Duodenal mucosa (tissue), 2 donors: ENCODE data around the gene GRID1.

Experiments used
- H3K27ac ChIP-seq: one replicate; pipeline ENCODE4 v1.7.0; 2013; ENCODE audit warnings: low read depth, low read length
- H3K27me3 ChIP-seq, 2 donors: one replicate each; pipeline ENCODE4 v1.7.0; 2013; ENCODE audit warnings: low read length in 2 of 2, control low read depth in 1 of 2; ENCODE audit not compliant: insufficient read depth in 2 of 2, control insufficient read depth in 1 of 2
- H3K36me3 ChIP-seq, 2 donors: one replicate each; pipeline ENCODE4 v1.7.0; 2013; ENCODE audit warnings: low read length in 2 of 2, control low read depth in 1 of 2; ENCODE audit not compliant: insufficient read depth in 2 of 2, control insufficient read depth in 1 of 2
- H3K4me1 ChIP-seq, 2 donors: one replicate each; pipeline ENCODE4 v1.7.0; 2013; ENCODE audit warnings: low read length in 2 of 2, control low read depth in 1 of 2; ENCODE audit not compliant: insufficient read depth in 2 of 2, control insufficient read depth in 1 of 2
- H3K4me3 ChIP-seq, 2 donors: one replicate each; pipeline ENCODE4 v1.7.0; 2013; ENCODE audit warnings: low read length in 2 of 2, low read depth in 1 of 2
- H3K9ac ChIP-seq, 2 donors: one replicate each; pipeline ENCODE4 v1.7.0; 2013; ENCODE audit warnings: low read length in 2 of 2, low read depth in 1 of 2
- H3K9me3 ChIP-seq, 2 donors: one replicate each; pipeline ENCODE4 v1.7.0; 2013; ENCODE audit warnings: low read length in 2 of 2, control low read depth in 1 of 2; ENCODE audit not compliant: control insufficient read depth in 1 of 2

The GRID1 gene

DNA sequence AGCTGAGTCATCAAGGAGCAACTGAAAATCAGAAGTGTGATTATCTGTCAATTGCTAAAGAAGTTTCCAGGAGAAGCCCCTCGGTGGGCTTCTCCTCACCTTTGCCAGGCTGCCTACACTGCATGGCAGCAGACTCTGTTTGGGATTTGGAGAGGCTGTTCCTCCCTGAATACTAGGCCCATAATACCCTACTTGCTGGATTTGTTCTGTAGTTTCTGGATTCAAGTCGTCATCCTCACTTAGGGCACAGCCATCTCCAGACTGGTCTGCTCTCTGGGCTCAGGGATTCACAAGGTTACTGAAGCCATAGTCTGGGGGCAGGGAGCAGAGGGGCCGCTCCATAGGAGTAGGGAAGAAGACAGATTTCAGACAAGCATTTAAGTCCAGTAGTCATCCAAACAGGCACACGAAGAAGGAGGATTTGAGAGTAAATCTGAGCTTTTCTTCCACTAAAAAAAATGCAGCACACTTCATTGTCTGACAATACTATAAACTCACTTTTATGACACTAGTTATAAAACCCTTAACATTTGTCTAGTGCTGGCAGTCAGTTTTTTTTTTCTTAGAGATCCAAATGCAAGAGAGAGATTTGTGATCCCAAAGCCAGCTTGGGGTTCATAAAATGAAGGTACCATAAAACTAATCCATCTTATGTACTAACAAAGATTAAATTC, 723.3 kb downstream of the GRID1 start:
- Histone ChIP-seq H3K27ac (no peak overlapping the region), H3K36me3 (no peaks in the 10 kb centered on the region), H3K9ac (no peak overlapping the region), H3K9me3 (no peaks in the 10 kb centered on the region), H3K27me3 (no peaks in the 10 kb centered on the region), H3K4me1 (peaks cover 0 to 5% of the 10 kb centered on the region in 2 donors), H3K4me3 (no peak overlapping the region)

DNA sequence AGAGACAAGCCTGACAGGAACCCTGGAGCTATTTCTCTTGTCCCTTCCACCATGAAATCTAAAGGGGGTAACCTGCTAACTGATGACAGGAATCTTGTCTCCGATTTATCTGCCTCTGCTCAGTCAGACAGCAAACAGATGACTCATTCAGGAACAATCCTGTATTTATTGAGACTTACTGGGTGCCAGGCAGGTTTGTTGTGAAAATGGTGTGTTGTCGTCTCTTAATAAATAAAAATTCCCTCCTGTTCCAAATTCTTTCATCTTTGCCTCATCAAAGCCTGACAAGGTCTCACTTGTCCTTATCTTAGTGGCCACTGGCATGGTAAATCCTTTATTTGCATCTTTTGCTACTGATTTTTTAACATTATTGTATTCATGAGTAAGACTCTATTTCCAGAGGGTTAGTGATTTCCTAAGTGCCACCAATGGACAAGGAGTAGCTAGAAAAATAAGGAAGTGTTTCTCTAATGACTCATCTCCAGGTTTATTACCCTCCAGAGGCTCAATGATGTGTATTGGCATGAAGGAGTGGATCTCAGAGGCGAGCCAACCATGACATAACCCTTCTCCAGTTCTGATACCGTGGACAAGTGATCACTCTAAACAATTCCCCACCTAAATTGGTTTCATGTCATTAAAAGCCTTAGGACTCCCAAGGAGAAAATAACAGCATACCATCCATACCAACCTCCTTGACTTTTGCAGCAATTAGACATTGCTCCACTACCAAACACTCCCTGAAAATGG, 724.0 kb downstream of the GRID1 start:
- Histone ChIP-seq H3K27me3 (no peaks in the 10 kb centered on the region), H3K36me3 (no peaks in the 10 kb centered on the region), H3K9me3 (no peaks in the 10 kb centered on the region), H3K4me1 (peaks cover 0 to 5% of the 10 kb centered on the region in 2 donors), H3K27ac (no peak overlapping the region), H3K4me3 (no peak overlapping the region), H3K9ac (no peak overlapping the region)

DNA sequence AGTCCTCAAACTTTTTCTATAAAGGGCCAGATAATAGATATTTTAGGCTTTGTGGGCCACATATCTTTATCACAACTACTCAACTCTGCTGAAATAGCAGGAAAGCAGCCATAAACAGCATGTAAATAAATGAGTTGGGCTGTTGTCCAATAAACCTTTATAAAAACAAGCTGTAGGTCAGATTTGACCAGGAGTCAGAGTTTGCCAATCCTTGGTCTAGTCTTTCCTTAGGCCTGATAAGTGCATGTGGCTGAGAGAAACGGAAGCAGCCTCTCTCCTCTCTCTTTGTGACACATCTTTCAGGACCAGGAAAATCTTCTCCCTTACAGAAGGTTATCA, 724.5 kb downstream of the GRID1 start:
- peaks cover 0 to 5% of the 10 kb centered on the region in 2 donors for H3K4me1 ChIP-seq
- no peak overlapping the region for H3K4me3 ChIP-seq
- H3K9ac ChIP-seq, result no peak overlapping the region
- no peaks in the 10 kb centered on the region for H3K9me3 ChIP-seq
- no peaks in the 10 kb centered on the region for H3K36me3 ChIP-seq
- no peak overlapping the region for H3K27ac ChIP-seq
- H3K27me3 ChIP-seq, result no peaks in the 10 kb centered on the region

DNA sequence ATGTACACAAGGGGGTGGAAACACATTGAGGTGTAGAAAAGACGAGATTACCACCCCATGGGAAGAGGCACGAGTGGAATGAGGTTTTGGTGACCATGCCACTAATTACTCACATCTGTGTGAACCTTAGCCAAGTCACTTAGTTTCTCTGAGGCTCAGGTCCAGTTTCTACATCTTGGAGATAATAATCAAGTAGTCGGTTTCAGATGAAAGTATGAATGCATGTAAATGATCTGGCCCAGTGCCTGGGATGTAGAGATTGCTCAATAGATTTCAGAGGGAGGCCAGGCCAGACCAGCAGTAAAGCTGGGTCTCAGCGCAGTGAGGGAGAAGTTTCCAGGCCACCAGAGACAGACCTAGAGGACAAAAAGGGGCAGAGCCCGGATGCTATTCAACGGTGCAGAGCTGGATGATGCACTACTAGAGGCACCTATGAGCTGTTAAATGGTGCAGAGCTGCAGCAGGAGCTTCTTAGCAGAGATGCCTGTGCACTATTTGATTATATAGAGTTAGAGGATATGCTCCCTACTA, 725.1 kb downstream of the GRID1 start:
- H3K4me3 ChIP-seq, result no peak overlapping the region
- no peak overlapping the region for H3K27ac ChIP-seq
- H3K9ac ChIP-seq, result no peak overlapping the region
- H3K9me3 ChIP-seq, result no peaks in the 10 kb centered on the region
- H3K36me3 ChIP-seq, result no peaks in the 10 kb centered on the region
- no peaks in the 10 kb centered on the region for H3K27me3 ChIP-seq
- H3K4me1 ChIP-seq, result peaks cover 0 to 5% of the 10 kb centered on the region in 2 donors

DNA sequence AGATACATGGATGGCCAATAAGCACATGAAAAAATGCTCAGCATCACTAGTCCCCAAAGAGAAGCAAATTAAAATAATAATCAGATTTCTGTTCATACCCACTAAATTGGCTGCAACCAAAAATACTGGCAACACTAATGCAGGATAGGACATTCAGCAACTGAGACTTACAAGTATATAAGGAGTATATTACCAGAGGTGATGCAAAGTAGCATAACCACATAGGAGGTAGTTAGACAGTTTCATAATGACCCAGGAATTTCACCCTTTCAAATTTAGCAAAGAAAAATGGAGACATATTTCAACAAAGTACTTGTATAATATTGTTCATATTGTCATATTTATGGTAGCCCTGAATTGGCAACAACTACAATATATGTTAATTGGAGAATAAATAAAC, 727.8 kb downstream of the GRID1 start:
- Histone ChIP-seq H3K36me3 (no peaks in the 10 kb centered on the region), H3K4me1 (peaks cover 0 to 5% of the 10 kb centered on the region in 2 donors), H3K9ac (no peak overlapping the region), H3K27ac (no peak overlapping the region), H3K27me3 (no peaks in the 10 kb centered on the region), H3K4me3 (no peak overlapping the region), H3K9me3 (no peaks in the 10 kb centered on the region)

DNA sequence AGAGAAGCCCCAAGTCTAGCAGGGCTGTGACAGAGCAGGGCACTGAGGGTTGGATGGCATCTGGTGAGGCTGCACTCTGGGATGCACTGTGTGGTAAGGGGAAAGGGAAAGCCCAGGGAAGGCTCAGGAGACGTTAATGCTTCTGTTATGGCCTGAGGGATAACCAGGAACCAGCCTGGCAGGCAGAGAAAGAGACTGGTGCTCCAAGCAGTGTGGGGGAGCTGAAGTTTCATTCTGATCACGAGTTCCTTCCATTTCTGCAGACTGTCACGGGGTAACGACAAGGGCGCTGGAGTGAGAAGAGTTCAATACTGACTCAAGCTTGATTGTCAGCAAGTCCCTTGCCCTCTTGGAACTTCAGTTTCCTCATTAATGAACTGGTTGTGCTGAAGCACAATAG, 730.9 kb downstream of the GRID1 start:
- H3K4me1 ChIP-seq, result no peaks in the 10 kb centered on the region
- H3K27me3 ChIP-seq, result no peaks in the 10 kb centered on the region
- no peak overlapping the region for H3K9ac ChIP-seq
- H3K36me3 ChIP-seq, result no peaks in the 10 kb centered on the region
- H3K9me3 ChIP-seq, result no peaks in the 10 kb centered on the region
- no peak overlapping the region for H3K4me3 ChIP-seq
- H3K27ac ChIP-seq, result no peak overlapping the region

DNA sequence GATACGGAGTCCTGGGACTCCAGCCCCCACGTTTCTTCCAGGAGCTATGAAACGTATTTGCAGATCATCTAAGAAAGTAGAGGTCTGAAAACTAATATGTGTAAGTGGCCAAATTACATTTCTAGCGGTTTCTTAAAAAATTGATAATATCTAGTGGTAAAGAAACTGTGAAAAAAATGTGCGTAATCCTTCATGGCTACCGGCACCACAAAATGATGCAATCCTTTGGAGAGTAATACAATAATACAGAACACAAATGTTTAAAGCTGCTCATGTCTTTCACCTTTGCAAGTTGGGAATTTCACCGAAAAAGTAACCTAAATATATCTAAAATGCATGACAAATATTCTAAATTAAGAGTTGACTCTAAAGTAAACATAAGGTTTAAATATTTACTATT, 742.1 kb downstream of the GRID1 start:
- H3K27ac ChIP-seq, result no peak overlapping the region
- no peaks in the 10 kb centered on the region for H3K9me3 ChIP-seq
- H3K27me3 ChIP-seq, result no peaks in the 10 kb centered on the region
- H3K36me3 ChIP-seq, result no peaks in the 10 kb centered on the region
- H3K4me3 ChIP-seq, result no peak overlapping the region
- no peak overlapping the region for H3K9ac ChIP-seq
- H3K4me1 ChIP-seq, result no peaks in the 10 kb centered on the region

DNA sequence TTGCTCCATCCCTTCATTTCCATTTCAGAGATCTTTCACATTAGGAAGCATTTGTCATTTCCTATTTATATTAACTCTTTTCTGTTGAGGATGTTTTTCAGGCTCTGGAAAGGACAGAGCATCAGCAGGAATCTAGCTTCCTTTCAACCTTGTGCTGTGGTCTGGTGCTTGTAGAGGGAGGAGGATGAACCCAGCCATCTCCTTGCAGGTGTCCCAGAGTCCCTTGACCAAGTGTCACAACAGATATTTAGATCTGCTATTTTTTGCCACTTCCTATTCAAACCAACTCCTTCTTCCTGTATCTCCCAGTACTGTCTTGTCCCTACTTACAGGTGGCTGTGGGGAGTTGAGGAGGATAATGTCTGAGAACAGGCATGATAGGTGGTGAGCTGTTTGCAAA, 742.8 kb downstream of the GRID1 start:
- Histone ChIP-seq H3K9ac (no peak overlapping the region), H3K4me3 (no peak overlapping the region), H3K9me3 (no peaks in the 10 kb centered on the region), H3K27ac (no peak overlapping the region), H3K27me3 (no peaks in the 10 kb centered on the region), H3K4me1 (no peaks in the 10 kb centered on the region), H3K36me3 (no peaks in the 10 kb centered on the region)

DNA sequence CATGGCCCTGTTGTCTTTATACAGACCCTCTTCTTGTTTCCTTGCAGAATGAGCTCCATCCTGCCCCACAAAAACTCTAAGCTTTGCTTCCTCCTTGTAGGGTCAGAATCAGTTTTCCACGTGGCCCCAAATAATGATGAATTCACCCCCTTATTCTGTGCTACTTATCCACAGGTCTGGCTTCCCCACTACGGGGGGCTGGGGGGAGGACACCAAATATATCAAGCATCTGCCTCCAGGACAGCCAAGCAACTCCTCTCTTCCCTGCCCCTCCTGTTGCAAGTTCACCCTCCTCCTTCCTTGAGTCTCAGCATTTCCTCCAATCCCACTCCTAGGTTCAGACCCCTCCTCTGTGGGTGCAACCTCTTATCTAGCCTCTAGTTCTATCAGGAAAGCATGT, 743.3 kb downstream of the GRID1 start:
- H3K9ac ChIP-seq, result no peak overlapping the region
- H3K27me3 ChIP-seq, result no peaks in the 10 kb centered on the region
- no peak overlapping the region for H3K27ac ChIP-seq
- no peaks in the 10 kb centered on the region for H3K4me1 ChIP-seq
- no peak overlapping the region for H3K4me3 ChIP-seq
- no peaks in the 10 kb centered on the region for H3K9me3 ChIP-seq
- no peaks in the 10 kb centered on the region for H3K36me3 ChIP-seq

DNA sequence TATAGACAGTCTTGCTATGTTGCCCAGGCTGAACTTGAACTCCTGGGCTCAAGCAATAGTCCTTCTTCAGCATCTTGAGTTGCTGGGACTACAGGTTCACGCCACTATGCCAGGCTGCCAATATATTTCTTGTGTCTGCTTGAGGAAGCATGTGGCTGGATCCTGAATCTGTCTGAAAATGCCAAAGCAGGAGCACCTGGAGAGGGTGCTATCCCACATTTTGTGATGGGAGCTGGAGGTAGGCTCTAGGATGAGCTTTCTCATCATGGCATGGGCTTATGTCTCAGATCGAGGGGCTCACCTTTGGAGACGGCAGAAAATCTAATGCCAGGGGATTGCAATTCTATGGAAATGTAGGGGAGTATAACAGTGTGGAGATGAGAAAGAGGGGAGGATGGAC, 744.2 kb downstream of the GRID1 start:
- Histone ChIP-seq H3K27me3 (no peaks in the 10 kb centered on the region), H3K27ac (no peak overlapping the region), H3K4me1 (no peaks in the 10 kb centered on the region), H3K9me3 (no peaks in the 10 kb centered on the region), H3K9ac (no peak overlapping the region), H3K4me3 (no peak overlapping the region), H3K36me3 (no peaks in the 10 kb centered on the region)
